Measurements from ENCODE around the gene B3GNT7.
"Not testable (repeated sequence)": the region's sequence is repeated elsewhere in the genome, so short reads cannot be mapped to it uniquely, and the experiment has no call there.

The B3GNT7 gene, protein sequence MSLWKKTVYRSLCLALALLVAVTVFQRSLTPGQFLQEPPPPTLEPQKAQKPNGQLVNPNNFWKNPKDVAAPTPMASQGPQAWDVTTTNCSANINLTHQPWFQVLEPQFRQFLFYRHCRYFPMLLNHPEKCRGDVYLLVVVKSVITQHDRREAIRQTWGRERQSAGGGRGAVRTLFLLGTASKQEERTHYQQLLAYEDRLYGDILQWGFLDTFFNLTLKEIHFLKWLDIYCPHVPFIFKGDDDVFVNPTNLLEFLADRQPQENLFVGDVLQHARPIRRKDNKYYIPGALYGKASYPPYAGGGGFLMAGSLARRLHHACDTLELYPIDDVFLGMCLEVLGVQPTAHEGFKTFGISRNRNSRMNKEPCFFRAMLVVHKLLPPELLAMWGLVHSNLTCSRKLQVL

DNA sequence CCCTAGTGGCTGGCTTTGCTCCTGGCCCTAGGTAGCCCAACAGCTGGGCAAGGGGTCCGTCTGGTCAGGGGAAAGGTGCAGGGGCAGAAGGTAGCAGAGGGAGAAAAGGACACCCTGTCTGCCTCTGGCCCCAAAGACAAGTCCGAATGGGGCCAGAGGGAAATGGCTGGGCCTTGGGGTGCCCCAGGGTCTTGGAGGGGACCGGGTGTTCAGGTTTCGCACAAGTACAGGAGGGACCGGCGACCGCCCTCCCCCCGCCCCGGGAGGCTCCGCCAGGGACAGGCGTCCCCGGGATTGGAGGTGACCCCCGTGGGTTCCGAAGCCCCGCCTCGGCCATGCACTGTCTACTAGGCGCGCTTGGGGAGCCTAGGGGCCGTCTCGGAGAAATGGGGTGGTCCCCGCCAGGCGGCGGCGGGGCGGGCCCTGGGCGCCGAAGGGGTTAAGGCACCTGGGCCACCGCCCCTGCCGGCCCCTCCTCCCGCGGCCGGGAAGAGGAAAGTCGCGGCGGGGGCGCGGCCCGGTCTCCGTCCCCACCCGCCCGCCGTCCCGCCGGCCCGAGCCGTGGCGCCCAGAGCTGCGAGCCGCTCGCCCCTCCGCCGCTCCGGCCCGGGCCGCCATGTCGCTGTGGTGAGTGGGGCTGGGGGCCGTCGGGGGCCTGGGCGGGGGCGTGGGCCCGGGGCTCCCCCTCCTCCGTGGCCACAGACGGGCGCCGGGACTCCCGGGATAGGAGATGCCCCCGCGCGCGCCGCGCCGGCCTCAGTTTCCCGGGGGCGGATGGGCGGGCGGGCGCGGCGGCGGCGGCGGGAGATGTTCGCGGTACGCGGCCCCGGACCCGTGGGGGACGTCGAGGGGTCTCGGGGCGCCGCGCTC, at the start of gene B3GNT7:
Gene B3GNT7, plus strand, starts transcription at position 523 of the 870 bp plus-strand sequence. Its CDS starts 94 bp downstream, at position 617.
- peak in 2 of 10 donors; percentile 71 to 75 for DNase-seq
- intact Hi-C loops (cut with DNase I): no loop called here

DNA sequence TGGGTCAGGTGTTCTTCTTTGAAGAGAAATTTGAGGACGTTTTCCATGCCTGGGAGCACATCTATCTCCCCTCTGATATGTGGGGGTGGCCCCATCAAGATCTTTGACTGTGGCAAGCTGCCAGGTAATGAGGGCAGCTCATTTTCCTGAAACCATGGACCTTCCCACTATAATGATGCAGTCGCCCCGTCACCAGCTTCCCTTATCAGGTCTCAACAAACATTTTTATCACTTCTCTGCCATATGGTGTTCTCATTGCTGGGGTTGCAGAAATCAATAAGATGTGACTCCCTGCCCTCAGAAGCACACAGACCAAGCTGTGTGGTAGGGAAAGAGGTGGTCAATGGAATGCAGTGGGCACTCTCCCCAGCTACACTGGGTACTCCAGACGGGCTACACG, 48.4 kb upstream of the B3GNT7 start:
- DNase-seq: peak in 1 of 10 donors; percentile 48
- intact Hi-C loops (cut with DNase I): no loop called here

DNA sequence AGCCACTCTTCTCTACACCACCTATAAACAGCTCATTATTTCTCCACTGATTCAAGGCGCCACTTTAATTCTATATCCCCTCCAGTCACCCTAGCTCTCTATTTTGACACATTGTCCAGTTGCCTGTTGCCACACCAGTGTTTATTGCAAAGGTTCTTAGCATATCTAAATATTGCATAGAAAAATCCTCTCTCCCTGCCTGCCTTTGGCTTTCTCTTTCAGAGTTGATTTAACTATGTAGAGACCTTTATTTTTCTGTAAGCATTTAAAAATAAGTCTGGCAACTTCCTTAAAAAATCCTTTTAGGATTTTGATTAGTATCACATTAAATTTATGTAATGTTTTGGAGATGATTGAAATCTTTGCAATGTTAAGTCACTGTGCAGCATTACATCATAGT, 47.9 kb upstream of the B3GNT7 start:
- intact Hi-C loops (cut with DNase I): no loop called here
- no peak for DNase-seq

DNA sequence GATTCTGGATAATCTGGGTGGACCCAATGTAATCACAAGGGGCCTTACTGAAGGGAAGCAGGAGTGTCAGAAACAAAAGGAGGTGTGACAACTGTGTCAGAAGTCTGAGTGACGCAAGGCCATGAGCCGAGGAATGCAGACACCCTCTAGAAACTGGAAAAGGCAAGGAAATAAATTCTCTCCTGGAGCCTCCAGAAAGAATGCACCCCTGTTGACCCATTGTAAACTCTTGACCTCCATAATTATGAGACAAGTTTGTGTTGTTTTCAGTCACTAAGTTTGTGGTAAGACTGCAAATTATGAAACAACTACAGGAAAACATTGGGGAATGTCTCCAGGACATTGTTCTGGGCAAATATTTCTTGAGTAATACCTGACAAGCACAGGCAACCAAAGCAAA, 47.3 kb upstream of the B3GNT7 start:
- no peak for DNase-seq
- intact Hi-C loops (cut with DNase I): no loop called here

DNA sequence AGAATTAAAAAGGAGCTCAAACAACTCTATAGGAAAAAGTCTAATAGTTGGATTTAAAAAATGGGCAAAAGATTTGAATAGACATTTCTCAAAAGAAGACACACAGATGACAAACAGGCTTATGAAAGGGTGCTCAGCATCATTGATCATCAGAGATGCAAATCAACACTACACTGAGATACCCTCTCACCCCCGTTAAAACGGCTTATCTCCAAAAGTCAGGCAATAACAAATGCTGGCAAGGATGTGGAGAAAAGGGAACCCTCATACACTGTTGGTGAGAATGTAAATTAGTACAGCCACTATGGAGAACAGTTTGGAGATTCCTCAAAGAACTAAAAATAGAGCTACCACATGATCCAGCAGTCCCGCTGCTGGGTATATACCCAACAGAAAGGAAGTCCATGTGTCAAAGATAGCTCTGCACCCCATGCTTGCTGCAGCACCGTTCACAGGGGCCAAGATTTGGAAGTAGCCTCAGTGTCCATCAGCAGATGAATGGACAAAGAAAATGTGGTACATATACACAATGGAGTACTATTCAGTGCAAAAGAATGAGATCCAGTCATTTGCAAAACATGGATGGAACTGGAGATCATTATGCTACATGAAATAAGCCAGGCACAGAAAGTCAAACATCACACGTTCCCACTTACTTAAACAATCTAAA, 46.7 kb upstream of the B3GNT7 start:
- DNase-seq: peak in 3 of 10 donors; percentile 48 to 90 (median 58)
- intact Hi-C loops (cut with DNase I): no loop called here

DNA sequence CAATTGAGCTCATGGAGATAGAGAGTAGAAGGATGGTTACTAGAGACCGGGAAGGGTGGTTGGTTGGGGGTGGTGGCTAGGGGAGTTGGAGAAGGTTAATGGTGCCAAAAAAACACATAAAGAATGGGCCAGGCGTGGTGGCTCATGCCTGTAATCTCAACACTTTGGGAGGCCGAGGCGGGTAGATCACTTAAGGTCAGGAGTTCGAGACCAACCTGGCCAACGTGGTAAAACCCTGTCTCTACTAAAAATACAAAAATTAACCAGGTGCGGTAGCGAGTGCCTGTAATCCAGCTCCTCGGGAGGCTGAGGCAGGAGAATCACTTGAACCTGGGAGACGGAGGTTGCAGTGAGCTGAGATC, 46.2 kb upstream of the B3GNT7 start:
- peak in 2 of 10 donors; percentile 2 to 57 for DNase-seq
- intact Hi-C loops (cut with DNase I): not testable (repeated sequence)

DNA sequence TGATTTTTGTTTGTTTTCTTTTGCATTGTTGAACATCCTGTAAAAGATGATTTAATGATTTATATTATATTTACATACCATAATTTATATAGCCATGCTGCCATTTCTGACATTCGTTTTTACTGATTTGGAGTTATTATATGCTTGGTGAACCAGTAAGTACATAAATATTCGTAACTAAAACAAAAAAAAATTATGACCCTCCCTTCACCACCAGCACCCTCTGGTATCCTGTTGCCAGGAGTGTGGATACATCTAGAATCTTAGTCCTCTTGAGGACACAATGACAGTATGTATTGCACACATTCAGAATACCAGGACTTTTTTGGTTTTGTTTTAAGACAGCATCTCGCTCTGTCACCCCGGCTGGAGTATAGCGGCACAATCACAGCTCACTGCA, 43.9 kb upstream of the B3GNT7 start:
- DNase-seq: peak in 1 of 10 donors; percentile 41
- intact Hi-C loops (cut with DNase I): no loop called here

DNA sequence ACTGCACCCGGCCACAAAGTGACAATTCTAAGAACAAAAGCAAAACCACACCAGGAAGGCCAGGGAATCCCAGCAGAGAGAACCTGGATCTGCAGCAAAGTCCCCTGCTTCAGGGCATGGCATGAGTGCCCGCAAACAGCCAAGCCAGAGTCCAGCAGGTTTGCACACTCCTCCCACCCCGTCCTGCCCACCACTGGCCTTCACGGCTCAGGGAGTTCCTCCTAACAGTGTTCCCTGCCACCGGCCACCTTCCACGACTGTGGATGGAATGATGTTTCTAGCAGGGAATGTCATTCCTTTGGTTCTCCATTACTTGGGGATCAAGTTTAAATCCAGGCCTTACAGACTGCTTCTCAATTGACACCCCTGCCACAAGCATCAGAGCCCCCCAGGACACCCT, 42.0 kb upstream of the B3GNT7 start:
- DNase-seq: peak in 1 of 10 donors; percentile 49
- intact Hi-C loops (cut with DNase I): no loop called here

DNA sequence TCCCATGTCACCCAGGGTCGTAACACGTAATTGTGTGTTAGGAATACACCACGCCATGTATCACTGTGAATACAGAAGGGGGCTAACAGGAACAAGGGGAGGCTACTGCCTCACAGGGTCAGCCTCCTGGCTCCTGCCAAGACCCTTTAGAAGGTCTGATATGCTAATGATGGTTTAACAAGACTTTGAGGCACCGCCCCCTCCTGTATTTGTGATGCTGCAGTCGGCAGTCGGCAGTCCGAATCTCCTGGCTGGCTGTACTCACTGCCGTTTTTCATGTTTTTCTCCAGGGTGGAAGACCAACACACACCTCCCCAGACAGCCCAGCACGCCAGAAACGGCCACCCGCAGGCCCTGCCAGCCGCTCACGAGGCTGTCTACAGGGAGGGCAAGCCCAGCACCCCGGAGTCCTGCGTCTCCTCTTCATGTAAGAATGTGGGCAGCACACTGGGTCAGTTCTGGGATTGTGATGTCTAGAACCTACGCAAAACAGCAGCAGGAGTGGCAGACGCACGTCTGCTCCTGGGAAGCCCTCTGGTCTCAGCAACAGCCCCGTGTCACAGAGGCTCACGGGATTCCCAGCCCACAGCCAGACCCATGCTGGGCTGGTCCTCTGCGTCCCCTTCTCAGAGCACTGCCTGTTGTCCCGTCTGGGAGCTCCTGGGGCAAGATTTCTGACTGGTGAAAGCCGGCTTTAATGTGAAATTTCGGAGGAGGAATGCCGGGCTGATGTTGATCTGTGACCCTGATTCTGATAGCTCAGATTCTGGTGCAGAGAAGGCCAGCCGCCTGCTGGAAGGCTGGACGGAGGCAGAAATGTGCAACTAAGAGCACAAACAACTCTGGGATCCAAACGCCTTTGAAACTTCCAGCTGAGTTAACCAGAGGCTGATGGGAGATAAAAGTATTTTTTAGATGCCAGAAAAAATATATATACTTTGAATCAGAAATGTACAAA, 39.7 kb upstream of the B3GNT7 start:
- intact Hi-C loops (cut with DNase I): no loop called here
- DNase-seq: peak in 3 of 10 donors; percentile 2 to 71 (median 39)

DNA sequence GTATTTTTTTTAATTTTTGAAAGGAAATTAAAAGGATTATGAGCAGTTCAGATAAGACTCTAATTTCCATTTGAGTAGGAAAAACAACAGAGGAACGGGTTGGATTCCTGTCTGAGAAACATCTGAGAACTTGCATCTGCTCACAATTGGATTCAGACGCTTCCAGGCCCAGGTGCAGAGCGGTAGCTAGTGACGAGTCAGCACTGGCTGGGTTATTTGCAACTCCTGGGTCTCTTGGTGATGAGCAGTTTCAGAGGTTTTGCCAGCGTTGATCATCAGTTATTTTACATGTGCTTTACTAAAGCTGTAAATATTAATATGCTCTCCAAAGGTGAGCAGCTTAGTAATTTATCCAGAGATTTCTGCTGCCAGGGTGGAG, 39.1 kb upstream of the B3GNT7 start:
- intact Hi-C loops (cut with DNase I): no loop called here
- DNase-seq: peak in 2 of 10 donors; percentile 2 to 24

DNA sequence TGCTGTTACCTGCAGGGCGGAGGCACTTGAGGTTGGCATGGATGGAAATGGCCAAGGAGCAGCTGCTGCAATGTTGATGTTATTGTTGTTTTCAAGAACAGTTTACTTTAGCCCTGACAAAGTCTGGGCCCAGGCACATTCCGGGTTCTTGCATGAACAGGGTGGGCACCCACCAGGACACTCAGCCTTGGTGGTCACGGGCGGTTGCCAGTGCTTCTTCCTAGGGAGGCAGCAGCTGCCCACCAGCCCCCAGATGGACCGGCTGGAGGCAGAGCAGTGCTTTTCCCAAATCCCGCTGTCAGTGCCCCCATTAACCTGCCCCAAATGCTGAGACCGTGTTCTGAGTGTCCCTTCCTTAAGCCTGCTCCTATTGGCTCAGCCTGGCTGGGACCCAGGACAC, 38.5 kb upstream of the B3GNT7 start:
- intact Hi-C loops (cut with DNase I): no loop called here
- DNase-seq: no peak

DNA sequence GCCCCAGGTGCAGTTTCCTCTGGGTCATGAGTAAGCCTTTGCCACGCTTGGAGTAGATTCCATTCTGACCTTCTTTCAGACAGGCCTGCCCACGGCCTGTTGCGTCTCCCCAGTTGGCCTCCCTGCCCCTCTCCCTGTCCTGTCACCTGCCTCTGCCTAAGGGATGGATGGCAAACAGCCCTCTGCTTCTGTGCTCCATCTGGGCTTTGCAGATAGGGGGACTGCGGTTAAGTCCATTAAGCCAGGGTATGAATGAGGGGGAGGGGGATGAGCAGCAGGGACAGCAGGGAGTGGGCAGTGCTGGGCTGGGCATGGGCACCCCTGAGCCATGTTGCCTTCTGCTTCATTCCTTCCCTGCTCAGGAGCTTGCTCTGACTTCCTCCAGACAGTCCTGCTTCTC, 37.6 kb upstream of the B3GNT7 start:
- intact Hi-C loops (cut with DNase I): no loop called here

DNA sequence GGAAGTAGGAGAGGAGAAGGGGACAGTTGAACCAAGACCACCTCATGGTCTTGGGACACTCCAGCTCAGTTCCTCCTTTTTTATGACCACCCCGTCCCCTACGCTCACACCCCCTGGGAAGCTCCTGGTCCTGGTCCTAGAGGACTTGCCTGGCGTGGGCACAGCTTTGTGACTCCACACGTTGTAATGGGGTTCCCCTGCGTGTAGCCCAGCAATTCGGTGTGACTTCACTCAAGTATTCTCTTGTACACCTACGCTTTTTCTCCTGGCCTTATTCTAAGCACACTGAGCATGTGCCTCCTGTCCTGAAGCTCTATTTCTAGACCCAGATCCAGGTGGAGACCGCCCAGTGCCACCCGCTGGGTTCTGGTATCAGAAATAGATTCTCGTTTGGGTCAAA, 36.1 kb upstream of the B3GNT7 start:
- peak in 3 of 10 donors; percentile 6 to 70 (median 57) for DNase-seq
- intact Hi-C loops (cut with DNase I): no loop called here

More for the DNA sequence above, 37.6 kb upstream of the B3GNT7 start:
- peak in 1 of 10 donors; percentile 4 for DNase-seq

DNA sequence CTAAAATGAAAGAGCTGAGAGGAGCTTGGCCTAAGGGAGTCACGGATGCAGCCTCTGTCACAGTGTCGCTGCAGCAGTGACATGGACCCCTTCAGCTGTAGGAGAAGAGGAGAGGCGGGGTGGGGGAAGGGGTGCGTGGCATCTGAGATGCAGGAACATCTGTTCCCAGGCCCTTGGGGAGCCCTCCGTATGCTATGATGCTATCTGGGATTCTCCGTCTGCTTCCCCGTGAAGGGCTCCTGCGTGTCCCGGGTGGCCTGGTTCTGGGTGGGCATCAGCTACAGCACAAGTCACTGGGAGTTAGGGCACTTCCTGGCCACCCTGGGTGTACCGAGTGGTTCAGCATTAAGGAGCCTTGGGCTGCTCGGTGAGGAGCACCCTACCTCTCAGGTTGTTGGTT, 35.6 kb upstream of the B3GNT7 start:
- intact Hi-C loops (cut with DNase I): no loop called here
- peak in 4 of 10 donors; percentile 4 to 70 (median 60) for DNase-seq

DNA sequence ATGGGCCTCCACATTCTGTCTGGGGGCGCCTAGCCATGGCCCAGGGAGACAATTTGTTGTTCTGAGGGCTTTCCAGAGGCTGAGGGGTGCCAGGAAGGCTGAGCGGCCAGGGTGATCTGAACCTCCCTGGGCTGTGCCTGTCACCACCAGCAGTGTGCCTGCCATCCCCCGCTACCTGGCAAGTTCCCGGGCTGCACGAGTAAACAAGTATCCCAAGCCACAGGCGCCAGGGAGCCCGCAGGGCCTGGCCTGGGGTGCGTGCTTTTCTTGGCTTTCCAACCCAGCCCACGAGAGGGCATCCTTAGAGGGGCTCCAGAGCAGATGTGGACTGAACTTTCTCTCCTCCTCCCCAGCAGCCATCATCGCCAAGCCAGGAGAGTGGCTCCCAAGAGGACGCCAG, 35.1 kb upstream of the B3GNT7 start:
- DNase-seq: peak in 4 of 10 donors; percentile 2 to 80 (median 68)

DNA sequence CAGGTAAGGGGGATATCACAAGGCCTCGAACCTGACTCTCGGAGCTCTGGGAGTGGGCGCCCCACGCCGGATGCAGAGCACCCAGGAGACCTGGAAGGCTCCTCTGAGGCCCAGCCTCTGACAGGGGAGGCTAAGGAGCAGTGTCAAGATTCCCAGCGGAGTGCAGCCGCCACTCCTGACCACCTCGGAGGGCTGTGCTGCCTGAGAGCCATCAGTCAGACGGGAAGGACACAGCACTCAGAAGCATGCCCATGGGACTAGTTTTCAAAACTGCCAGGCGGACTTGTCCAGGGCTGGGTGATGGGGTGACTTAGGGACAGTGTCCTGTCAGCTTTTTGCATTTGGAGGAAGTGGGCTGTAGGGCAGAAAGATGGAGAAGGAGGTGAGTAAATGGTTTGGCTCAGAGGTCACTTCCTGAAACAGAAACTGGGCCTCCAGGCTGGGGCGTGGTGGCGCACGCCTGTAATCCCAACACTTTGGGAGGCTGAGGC, 34.6 kb upstream of the B3GNT7 start:
- intact Hi-C loops (cut with DNase I): no loop called here
- peak in 3 of 10 donors; percentile 6 to 84 (median 37) for DNase-seq

More for the DNA sequence above, 35.1 kb upstream of the B3GNT7 start:
- intact Hi-C loops (cut with DNase I): no loop called here

DNA sequence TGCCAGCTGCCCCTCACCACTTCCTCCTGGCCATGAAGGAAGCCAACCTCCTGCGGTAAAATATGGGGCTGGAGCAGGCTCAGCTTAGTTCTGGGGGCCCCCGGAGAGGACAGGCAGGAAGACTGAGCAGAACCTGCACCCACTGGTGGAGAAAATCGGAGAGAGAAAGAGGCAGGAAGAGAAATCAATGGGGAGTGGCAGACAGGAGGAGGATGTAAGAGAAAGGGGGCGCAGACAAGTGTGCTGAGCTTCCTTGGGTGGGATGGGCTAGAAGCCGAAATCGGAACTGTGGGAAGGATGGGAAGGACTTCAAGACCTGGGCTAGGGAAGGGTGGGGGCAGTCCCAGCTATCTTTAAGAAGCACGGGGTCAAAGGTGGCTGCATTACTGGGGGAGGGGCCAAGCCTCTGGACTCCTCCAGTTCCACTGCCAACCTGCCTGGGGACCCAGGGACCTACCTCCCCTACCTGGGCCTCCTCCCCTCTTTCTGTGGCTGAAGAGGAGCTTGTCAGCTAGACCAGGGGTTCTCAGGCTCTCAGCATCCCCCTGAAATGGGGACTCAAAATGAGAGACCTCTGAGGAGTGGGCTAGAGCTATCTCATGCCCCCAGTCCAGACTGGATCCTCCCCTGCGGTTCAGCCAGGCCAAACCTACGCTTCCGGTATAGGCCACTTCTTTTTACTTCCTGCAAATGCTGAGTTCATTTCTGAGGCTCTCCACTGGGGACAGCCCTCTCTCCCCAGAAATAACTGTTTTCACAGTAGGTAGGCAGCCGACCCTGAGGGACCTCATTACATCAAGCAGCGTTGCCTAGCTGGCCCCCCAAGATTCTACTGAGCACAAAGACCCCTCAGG, 33.6 kb upstream of the B3GNT7 start:
- intact Hi-C loops (cut with DNase I): no loop called here
- DNase-seq: peak in 4 of 10 donors; percentile 2 to 78 (median 34)

DNA sequence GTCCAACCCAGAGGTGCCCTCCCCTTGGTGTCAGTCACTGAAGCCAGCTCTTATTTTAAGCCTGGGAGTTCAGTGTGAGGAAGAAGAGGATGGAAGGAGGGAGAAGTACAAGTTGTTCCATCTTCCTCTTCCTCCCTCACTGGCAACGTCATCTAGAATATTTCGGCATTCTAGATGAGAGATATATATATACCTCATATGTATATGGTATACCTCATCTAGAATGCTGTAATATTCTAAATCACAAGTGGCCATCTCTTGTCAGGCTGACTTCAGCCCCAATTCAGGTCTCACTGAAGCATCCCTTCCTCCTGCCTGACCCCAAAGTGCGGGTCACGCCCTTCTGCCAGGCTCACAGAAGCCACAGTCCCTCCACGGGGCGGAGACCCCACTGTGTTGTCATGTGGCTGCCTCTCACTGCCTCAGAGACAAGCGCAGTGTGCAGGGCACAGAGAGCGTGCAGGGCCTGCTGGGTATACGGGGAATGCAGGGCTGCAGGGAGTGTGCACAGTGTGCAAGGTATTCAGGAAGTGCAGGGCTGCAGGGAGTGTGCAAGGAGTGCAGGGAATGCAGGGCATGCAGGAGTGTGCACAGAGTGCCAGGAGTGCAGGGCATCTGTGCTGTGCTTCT, 32.8 kb upstream of the B3GNT7 start:
- peak in 4 of 10 donors; percentile 8 to 70 (median 59) for DNase-seq
- intact Hi-C loops (cut with DNase I): no loop called here
